CD4-positive, alpha-beta T cell treated with Interleukin-6 for 4 hours (primary cell): Measurements from ENCODE around the gene CD3D.
"Not testable (repeated sequence)": the region's sequence is repeated elsewhere in the genome, so short reads cannot be mapped to it uniquely, and the experiment has no call there.

Experiments used
- DNase-seq: peaks from one replicate; pipeline ENCODE4 v3.0.0-alpha.2; 2020; ENCODE audit warnings: mixed read lengths

Gene CD3D

DNA sequence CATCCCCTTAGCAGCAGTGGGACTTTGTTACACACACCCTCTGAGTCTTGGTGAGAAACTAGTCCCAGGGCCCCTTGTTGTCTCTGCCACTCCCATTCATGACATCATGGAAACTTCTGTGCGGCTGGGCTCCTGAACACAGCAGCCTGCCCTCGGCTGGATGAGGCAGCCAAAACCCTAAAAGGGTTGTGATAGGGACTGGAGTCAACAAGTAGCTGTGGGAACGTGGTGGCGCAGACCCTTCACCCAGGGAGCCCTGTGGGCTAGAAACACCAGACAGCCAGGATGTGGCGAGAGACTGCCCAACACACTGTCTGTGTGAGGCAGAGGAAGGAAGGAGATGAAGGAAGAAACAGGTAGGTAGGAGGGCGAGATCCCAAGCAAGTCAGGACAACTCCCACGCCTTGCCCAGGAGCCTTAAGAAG lies 3.9 kb downstream of the CD3D start:
- peak; percentile 88 for DNase-seq

GRCh38 chr11:118334745-118335144 lies 7.8 kb downstream of the CD3D start:
- DNase-seq, result no peak

DNA sequence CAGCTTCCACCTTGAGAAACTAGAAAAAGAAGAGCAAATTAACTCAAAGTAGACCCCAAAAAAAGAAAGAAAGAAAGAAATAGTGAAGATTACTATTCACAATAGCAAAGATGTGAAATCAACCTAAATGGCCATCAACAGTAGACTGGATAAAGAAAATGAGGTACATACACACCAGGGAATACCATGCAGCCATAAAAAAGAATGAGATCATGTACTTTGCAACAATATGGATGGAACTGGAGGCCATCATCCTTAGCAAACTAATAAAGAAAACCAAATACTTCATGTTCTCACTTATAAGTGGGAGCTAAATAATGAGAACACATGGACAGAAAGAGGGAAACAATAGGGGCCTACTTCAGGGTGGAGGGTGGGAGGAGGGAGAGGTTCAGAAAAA lies 13.8 kb downstream of the CD3D start:
- DNase-seq, result no peak

- no peak for DNase-seq
Measured at GRCh38 chr11:118325283-118325682, 17.2 kb downstream of the CD3D start.

- DNase-seq, result no peak
Measured at GRCh38 chr11:118322721-118323120, 19.8 kb downstream of the CD3D start.

GRCh38 chr11:118321386-118322082 lies 21.0 kb downstream of the CD3D start:
- no peak for DNase-seq

- DNase-seq, result no peak
Measured at GRCh38 chr11:118320515-118320914, 22.0 kb downstream of the CD3D start.

GRCh38 chr11:118319337-118319707 lies 23.2 kb downstream of the CD3D start:
- no peak for DNase-seq

DNA sequence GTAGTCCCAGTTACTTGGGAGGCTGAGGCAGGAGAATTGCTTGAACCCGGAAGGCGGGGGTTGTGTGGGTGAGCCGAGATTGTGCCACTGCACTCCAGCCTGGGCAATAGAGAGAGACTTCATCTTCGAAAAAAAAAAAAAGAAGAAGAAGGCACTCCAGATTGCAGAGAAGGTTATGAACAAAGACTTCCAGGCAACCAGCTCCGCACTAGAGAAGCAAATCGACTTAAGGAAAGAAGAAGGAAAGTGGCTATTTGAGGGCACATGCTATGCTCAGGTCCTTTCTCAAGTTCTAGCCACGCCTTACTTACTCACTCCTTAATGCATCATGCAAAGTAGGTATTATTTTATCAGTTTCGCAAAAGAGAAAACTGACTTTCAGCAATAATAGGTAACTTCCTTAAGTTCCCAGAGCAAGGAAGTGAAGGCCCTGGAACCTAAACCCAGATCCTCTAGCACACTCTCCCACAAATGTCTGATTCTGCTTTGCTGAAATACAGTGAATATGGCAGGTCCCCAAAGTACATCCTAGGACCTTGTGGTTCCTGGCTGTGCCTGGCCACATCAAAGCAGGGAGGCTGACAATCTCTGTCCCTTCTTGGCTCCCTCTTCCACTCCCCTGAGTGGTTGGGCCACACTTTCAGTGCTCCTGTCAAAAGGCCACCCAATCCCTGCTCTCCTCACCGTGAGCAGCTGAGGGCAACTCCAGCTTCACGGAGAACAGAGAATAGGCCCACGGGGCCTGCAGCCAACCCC lies 23.7 kb downstream of the CD3D start:
- no peak for DNase-seq

- DNase-seq, result no peak
Measured at GRCh38 chr11:118318124-118318523, 24.4 kb downstream of the CD3D start.

- no peak for DNase-seq
Measured at GRCh38 chr11:118314988-118315411, 27.5 kb downstream of the CD3D start.

- no peak for DNase-seq
Measured at GRCh38 chr11:118313242-118313641, 29.3 kb downstream of the CD3D start.

DNA sequence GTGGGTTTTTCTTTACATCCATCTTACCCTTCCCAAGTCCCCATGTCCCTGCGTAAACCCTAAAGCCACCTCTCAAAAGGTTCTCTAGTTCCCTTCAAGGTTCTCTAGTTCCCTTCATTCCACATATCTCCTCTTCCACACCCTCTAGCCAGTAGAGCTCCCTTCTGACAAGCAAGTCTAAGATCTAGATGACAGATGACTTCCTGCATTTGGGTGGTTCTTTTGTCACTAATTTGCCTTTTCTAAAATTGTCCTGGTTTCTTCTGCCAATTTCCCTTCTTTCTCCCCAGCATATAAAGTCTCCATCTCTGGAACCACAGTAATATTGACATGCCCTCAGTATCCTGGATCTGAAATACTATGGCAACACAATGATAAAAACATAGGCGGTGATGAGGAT lies 30.2 kb downstream of the CD3D start:
- no peak for DNase-seq

DNA sequence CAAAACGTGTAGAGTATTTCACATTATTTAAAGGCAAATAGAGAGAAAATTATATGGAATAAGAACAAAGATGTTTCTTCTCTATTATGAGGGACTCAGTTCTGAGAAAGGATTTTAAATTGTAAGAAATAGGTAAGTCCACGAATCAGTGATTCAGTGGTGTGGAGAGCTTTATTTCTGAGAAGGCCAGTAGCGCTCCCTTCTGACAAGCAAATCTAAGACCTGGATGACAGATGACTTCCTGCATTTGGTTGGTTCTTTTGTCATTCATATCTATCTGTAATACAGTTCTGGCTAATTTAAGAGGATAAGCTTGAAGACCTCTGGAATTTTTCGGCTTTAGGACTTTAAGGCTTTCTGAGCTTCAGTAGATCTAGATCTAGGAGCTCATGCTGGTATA lies 31.0 kb downstream of the CD3D start:
- DNase-seq, result no peak

DNA sequence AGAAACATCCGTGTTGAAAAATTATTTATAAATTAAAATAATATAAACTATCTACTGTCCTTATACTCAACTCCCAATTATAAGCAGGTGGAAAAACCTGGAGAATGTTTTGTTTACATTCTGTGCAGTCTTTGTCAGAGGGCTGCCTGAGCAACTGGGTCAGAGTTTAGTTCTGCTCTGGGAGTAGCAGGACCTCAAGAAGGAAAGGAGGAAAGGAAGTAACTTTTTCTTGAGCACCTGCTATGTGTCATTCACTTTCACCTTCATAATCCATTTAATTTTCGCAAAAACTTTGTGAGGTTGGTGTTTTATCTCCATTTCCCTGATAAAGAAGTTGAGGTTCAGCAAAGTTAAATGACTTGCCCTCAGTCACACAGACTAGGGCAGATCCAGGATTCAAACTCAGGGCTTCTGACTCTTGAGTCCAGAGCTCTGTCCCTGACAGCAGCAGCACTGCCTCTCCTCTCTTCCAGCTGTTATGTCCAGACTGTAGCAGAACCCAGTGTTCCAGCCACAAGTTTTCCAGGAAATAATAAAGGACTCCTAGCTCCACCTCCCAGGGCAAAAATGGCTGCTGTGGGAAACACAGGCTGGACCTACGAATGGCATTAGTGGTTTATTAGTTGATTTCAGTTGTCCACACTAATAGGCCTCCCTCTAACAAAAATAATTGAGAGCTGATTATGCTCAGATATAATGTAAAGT lies 31.6 kb downstream of the CD3D start:
- no peak for DNase-seq

- no peak for DNase-seq
Measured at GRCh38 chr11:118310271-118310670, 32.2 kb downstream of the CD3D start.

- not testable (repeated sequence) for DNase-seq
Measured at GRCh38 chr11:118308995-118309528, 33.4 kb downstream of the CD3D start.

GRCh38 chr11:118306556-118306955 lies 35.9 kb downstream of the CD3D start:
- peak; percentile 52 for DNase-seq

- DNase-seq, result peak; percentile 71
Measured at GRCh38 chr11:118305726-118306125, 36.8 kb downstream of the CD3D start.

GRCh38 chr11:118304568-118305248 lies 37.8 kb downstream of the CD3D start, which contains the start of gene CD3E:
CD3E (plus strand) TSS chr11:118304730; CDS start chr11:118304953, 223 bp downstream.
- peak; percentile 80 for DNase-seq

GRCh38 chr11:118304227-118304567 lies 38.3 kb downstream of the CD3D start:
- no peak for DNase-seq

DNA sequence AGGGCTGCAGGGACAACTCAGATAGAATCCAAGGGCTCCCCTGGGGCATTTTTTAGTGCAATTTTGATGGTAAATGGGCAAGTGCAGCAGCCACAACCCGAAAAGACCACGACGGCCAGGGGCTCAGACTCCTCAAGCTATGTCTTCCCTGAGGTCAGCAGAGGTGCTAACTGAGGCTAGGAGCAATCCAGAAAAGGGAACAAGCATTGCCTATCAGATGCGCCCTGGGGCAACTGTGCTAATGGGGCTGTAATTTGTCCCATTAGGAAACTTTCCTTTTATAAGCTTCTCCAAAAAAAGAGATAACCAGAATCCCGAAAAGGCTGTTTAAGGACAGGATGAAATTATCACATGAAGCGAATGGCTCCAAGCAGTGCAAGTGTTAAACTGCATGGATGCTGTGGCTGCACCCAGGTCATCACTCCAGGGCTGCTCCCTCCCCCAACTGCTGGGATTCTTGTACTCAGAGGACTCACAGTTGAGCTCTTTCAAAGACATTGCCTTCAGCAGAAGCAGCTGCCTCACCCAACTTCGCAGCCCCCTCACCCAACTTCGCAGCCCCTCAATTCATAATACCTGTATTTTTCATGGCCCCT lies 40.8 kb downstream of the CD3D start:
- DNase-seq, result no peak
